Skin of body (tissue), 2 donors: Measurements from ENCODE around the gene GABBR2. TPM values are rescaled to one million over a fixed set of nuclear protein-coding genes. Genes with fewer than 3 reads are reported as not detected.

Source experiments
- DNase-seq: peaks from one replicate; lab custom pipeline; 2025; lab: John Stamatoyannopoulos, UW
- total RNA-seq: library from RNA; depleted of rRNA; stranded (reverse); fragments of >200 nt; gene quantifications from one replicate; pipeline ENCODE4 v1.2.3, GENCODE V29; 2014

Gene GABBR2
- total RNA-seq, 1 donor from 2014 or later: 0.39 TPM

DNA sequence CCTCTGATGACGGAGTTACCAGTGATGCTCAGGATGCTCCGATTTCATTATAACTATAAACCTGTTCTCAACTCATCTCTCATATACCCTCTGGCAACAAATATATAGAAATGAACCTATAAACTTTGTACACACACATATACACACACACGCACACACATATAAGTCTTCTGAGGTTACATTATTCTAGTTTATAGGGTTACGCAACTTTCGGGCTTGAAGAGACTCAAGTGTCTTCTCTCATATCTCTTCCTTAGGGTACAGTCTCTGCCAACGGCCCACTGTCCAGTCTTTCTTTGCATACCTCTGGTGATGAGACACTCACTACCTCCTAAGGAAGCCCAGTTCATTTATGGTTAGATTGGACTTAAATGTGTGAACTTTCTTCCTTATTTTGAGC lies 383.9 kb downstream of the GABBR2 start:
- DNase-seq: no peak

DNA sequence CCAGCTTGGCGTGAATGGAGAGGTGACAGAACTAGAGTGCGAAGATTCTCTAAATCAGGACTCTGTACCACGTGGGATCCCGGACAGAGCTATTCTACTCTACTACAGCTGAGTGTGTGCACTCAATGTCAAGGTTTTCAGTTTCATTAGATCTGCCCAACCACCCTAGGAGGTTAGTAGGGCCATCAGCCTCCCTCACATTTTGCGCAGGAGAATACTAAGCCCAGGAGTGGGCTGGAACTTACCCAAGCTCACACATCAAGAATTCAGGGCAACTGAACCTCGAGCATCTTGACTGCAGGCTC lies 385.0 kb downstream of the GABBR2 start:
- no peak for DNase-seq

DNA sequence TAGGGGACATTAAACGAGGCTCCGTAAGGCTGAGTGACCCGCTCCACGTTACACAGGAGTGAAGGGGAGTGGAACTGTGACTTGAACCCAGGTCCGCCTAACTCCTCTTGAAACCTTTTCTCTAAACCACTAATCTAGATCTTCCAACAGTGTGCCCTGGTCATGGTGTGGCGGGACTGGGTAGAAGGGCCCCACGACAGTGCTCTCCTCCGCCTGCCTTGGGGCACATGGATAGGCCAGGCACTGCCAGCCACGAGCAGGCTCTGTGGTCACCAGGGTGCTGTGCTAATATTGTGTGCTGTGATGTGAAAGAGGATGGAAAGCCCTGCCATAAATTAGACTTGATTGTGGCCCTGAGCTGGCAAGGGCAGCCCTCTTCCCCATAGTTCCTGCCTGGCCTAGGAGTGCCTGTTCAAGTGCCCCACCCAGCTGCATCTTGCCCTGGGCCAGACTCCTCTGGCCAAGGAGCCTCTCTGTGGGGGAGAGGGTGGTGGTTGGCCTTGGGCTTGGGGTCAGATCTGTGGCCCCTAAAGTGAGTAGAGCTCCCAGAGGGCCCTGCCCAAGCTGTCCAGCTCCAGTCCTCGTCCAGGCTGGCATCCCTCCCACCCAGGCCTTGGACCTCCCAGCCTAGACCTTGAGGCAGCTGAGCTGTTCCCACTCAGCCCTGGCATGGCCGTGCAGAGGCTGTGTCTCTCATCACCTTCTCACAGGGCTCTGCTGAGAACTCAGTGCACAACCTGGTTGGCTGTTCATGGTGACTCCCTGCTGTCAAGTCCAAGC lies 385.5 kb downstream of the GABBR2 start:
- no peak for DNase-seq

DNA sequence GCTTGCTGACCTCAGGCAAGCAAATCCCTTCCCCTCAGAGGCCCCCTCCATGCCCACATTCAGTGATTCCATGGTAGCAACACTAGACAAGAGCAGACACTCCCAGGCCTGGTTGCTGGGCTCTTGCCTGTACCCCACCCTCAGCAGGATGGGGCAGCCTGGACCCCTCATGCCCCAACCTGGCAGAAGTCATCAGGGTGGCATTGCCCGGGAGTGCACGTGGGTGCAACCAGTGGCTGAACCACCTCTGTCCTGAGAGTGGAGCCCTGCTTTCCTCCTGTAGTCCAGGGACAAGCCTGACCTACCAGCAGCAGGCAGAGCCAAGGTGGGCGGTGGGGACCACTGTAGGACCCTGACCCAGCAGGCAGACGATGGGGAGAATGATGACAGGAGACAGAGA lies 387.5 kb downstream of the GABBR2 start:
- no peak for DNase-seq

DNA sequence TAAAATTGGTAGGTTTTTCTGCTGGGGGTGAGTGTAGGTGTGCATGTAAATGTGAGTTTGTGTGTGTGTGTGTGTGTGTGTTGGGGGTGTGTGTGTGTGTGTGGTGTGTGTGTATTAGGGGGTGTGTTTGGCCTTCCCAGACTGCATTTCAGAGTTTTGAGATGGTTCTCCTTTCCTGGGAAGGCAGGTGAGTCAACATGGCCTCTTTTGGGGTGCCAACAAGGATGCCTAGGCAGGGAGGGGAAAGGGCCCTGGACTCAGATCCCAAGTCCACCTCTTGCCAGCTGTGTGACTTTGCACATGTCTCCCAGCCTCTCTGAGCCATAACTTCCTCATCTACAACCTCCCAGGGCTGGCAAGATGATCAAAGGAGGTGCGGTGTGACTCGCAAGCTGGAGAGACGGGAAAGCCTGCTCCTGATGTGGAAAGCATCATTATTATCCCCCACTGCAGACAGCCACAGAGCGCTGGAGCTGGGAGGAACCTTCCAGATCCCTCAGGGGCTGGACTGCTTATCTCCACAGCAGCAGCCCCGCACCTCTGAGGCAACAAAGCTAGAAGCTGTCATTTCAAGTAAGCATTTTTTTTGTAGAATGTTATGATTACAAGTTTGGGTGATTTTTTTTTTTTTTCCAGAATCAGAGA lies 389.8 kb downstream of the GABBR2 start:
- no peak for DNase-seq

DNA sequence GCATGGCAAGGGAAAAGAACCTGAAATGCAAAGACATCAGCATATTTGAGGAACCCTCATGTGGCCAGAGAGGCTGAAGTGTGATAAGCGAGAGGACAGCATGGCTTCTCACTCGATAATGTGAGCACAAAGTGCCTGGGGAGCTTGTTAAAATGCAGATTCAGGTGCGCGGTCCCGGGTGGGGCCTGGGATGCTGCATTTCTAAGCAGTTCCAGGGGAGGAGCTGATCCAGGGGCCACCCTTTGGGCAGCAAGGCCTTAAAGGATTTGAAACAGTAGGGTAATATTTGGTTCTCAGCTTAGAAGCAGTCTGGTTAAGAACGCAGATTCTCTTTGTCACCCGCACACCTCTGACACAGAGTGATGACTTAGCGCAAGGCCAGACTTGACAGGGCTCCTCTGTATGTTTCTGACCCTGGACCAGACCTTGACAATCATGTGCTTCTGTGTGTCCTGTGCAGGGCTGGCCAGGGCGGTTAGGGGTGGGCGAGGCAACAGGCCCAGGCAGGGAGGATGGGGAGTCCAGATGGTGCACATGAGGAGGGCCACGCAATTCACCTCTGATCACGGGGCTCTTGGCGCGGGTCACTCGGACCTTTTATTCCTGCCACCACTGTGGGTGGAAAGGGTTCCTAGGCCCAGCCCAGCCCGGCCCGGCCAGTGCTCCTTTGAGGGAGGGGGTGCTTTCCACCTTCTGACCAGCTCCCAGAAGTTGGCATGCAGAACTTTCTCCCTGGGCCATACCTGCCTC lies 390.5 kb downstream of the GABBR2 start:
- no peak for DNase-seq

DNA sequence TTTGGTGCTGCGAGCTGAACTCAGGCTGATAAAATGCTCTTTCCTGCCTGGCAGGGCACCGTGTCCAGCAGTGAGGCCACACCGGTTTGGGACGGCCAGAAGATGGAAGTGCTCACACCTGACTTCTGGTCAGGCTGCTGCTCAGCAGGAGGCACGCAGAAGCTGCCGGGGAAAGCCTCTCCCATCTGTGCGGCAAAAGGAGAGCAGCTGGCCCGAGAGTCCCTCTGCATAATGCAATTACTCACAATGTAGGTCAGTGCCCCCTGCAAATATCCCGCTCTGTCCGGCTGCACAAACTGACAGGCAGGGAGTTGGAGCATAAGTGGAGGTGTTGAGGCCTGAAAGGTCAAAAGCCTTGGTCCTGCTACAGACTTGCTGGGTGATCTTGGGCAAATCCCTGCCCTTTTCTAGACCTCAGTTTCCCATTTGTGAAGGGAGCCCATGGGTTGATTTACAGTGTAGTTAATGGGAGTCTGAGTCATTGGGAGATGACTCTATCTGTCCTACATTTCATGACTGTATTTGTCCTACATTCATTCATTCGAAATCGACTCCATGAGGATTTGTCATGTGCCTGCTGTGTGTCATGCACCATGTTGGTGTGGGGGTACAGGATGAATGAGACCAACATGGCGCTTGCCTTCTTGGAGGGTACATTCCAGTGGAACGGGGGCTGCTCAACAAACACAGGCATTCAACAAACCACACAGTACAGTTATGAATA lies 391.4 kb downstream of the GABBR2 start:
- no peak for DNase-seq

DNA sequence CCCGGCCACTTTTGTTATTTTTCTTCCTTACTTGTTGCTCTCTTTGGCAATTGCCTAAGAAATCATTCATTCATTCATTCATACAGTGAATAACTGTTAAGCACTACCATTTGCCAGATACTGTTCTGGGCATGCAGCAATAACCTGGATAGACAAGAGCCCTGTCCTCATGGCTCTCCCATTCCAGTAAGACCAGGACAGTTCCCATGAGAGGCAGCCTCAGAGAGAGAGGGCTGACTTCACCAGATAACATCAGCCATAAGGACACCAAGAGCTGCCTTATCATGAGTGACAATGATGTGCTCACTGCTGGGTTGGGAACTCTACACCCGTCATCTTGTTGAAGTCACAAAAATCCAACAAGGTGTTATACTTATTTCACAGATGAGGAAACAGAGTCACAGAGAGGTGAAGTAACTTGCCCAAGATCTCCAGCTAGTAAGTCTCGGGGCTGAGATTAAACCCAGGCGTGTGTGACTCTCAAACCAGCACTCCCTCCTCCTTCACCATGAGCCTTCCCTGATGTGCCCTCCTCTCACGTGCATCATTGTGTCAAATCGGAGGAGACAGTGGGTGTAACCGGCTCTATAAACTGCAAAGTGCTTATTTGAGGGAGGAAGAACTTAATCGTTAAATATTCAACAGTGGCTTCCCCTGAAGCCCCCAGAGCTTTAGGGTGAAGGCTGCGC lies 392.1 kb downstream of the GABBR2 start:
- no peak for DNase-seq

DNA sequence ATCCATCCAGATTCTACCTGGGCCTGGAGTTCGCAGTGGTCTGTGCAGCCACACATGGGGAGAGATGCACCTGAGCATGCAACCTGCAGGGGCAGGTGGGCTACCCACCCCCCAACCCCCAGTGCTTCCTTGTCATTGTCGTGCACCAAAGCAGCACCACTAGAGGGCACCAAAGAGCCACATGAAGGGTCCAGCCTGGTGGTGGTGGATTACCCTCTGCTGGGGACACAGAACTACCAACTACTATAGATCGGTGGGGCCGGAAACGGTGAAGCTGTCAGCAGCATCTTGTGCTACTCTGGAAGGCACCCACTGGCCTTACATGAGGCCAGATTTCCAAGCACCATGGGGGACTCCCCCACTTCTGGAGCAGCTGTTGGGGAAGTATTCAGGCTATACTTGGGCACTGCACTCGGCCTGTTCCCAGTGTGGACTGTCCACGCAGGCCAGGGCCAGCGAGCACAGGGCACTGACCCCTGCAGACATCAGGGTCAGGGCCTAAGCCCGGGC lies 393.1 kb downstream of the GABBR2 start:
- peak; percentile 19 for DNase-seq

DNA sequence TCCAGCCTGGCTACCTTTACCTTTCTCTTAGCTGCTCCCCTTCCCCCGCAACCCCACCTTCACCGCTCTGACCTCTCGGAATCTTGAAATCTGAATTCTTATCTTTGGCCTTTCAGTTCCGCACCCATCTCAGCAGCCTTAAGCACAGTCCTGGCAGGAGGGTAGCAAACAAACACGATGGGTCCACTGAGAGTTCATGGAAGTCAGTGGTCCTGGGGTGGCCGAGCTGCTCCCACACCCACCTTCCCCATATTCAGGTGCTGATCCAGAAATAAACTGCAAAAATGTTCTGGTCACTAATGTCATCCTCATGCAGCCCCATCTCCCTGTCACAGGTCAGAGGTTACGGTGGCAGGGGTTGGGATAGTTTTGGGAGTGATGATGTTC lies 393.7 kb downstream of the GABBR2 start:
- no peak for DNase-seq

DNA sequence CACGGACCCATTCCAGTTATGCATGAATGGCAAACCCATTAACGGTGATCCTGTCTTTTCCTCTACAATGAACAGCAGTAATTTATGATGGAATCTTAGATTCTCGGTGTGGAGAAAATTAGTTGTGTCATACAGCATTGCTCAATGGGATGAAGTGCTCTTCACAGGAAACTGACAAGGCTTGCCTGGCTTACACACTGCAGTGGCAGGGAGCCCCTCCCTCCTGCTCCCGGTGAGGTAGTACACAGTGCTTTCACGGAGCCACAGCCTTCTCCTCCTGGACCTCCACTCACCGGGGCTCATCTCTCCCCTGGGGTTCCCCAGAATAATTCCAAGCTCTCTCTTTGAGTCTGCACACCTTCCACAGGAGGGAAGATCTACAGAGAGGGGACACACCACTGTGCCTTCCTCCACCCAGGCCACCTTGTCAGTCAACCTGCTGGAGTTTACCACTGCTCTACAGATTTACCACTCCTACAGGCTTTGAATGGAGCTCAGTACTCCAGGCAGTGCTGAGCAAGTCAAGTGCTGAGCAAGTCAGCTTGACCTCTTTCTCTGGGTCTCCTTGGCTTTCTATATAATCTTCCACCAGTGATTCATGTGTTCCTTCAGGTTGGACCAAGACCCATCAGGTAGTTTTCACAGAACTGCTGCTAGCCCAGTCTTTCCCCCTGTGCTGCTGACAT lies 394.2 kb downstream of the GABBR2 start:
- no peak for DNase-seq

DNA sequence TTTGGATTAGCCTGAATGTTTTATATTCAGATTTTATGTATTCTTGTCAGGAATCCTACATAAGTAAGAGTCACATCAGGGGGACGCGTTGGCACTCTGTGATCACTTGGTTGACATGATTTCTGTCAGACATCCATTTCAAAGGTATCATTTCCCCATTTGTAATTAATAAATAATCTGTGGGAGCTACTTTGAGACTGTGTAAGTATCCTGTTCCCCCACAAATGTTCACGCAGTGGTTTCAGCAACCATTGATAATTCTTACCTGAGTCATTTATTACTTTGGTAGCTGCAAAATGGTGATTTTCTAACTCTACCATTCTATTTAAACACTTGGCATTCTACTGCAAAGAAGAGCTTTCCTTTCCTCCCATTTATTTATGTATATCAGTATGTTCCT lies 396.4 kb downstream of the GABBR2 start:
- DNase-seq: no peak

DNA sequence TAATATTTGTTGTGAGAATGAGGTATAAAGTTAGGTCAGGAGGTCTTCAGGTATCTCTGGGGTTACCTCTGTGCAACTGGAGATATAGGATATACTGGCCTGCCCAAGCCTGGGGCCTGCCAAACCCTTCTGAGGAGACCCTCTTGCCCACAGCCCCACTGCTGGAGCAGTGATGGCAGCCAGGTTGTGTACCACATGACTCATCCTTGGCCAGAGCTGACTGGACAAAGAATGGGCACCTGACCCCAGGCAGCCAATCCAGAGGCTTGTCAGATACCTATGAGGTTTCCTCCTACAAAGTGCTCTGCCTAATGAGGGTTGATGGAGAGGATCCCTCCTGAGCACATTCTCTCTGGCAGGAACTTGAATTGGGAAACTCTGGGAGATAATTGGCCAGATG lies 397.2 kb downstream of the GABBR2 start:
- no peak for DNase-seq

DNA sequence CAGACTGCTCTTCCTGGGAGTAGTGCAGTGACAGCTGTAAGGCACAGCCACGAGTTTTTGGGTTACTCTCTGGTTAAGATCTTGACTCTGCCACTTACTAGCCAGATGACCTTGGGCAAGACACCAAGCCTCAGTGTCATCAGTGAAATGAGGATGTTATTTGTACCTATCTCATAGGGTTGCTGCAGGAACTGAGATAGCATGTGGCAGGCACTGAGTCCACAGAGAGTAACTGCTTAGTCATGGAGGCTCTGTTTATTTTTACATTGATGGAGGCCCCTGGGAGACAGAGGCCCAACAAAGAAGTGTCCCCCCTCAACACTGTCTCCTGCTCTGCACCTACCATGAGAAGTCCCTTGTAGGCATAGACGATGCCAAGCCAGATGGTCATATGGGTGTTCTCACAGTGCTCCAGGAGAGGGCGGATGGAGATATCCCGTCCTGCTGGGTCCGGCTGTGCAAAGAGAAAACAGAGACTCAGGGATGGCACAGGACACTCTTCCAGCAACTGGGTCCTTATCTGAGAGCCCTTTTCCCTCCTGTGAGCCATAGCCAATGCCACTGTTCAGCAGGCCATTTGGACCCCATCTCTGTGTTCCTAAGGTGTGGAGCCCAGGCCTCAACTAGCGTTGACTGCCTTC lies 397.9 kb downstream of the GABBR2 start:
- no peak for DNase-seq

DNA sequence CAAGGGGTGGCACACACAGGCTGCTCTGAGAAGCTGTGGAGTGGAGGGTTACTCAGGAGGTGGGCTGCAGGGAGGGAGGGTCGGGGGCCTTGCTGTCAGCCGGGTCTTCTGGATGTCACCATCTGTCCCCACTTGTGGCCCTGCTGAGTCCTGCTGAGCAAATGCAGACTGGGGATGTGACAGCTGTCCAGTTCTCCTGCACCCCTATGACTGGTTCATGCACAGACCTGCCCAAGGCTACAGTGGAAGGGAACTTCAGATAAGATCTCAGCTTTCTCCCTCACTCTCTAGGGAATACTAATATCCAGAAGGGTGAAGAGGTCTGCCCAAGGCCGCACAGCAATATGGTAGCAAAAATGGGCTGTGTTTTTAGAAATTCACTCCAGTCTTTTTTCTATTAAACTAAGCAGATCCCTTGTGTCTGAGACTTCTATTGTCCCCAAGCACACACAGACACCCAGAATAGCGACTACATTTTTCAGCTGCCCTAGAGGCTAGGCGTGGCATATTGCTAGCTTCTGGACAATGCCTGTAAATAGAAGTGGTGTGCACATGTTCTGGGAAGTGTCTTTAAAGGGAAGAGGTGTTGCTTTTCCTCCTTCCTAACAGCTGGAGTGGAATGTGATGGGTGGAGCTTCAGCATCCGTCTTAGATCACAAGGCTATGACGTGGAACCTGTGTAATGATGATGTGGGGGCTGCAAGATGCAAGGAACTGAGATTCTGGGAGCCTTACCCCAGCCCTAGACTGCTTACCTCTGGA lies 402.2 kb downstream of the GABBR2 start:
- DNase-seq: no peak

DNA sequence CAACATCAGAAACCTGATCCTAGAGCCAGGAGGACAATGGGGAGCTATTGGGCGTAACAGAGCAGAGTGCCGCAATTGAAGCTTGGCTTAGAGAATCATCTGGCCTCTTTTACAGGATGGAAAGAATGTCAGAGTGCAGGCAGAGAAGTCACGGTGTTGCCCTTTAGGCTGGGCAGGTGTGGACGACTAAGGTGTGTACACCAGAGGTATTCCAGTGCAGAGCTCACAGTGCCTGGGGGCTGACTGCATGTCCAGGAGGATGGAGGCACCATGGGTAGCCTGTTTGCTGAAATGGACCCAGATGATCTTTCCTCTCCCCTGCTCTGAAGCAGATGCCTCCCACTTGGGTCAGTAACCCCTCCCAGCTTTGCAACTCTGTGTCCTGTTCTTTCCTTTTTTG lies 404.4 kb downstream of the GABBR2 start:
- no peak for DNase-seq

DNA sequence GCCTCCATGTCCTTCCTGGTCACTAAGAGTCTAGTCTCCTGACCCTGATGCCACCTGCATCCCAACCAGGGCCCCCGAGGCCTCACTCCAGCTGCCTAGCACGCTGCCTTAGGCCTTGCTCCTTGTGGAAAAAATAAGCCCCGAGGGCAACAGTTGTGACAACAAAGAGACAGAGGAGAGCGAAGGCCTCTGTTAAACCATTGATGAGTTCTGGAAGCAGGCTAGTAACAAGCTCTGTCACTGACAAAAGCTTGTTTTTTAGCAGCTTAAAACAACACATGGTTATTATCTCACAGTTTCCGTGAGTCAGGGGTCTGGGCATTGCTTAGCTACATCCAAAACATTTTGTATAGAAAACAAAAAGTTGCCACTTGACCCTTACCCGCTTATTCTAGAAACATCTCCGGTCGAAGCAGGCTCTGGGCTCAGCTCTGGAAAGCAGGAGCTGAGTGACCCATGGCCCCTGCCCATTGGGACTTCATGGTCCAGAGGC lies 405.1 kb downstream of the GABBR2 start:
- DNase-seq: no peak

DNA sequence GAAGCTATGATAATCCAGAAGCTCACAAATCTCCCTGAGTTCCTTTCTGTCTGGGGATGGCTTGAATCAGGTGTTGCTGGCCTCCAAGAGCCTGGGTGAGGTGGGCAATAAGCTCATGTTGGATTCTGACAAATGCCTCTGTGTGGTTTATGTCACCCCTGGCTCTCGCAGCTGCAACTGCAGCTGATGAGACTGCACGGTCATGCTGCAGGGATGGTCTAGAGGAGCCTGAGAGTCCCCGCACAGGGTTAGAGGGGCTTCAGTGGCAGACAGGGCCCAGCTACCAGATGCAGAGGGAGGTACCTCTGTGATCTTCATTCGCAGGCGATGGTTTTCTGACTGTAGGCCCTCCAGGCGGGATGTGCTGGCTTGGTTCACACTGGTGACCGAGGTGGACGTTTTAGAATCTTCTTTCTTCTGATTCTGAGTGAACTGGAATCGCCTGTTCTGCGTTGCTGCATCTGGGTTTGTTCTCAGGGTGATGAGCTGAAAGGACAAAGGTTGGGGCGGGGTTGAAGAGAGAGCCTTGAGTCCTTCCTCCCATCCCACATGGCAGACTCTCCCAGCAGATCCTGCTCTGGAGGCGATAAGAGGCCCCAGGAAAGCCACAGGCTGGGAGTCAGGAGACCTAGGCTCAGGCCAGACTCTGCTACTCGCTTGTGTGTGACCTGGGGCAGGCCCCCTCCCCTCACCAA lies 405.6 kb downstream of the GABBR2 start:
- no peak for DNase-seq

DNA sequence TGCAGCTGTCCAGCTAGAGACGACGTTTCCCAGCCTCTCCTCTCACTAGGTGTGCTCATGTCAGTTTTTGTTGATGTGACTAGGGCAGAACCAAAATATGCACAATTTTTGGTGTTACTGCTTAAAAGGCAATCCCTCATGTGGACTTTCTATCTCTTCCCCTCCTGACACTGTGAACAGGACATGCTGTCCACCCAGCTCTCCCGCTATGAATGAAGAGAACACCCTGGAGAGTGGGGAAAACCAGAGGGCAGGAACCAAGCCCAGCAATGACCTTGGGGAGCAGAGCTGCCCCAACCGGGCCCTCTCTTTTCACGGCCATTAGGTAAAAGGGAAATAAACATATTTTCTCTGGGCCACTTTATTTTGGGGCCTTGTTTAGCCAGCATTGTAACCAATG lies 406.6 kb downstream of the GABBR2 start:
- no peak for DNase-seq
